Stimulated activated CD4-positive, alpha-beta T cell treated with anti-CD3 and anti-CD28 coated beads, Interleukin-1b, Interleukin-23, amount 100 ng/mL, for 4 hours (primary cell): ENCODE results near the gene NET1.
A peak's percentile ranks its signal among the peaks of the same experiment; 100 is the strongest.

Experiments
- DNase-seq, 2 donors: peaks; one replicate each; pipeline ENCODE4 v3.0.0-alpha.2; 2020; ENCODE audit warnings: low read depth in 2 of 2

The NET1 gene

GRCh38 chr10:5442065-5442989 lies 30.0 kb downstream of the NET1 start:
- peak in 1 of 2 donors; percentile 47 for DNase-seq

- DNase-seq, result no peak
Measured at GRCh38 chr10:5442990-5443370, 30.6 kb downstream of the NET1 start.

DNA sequence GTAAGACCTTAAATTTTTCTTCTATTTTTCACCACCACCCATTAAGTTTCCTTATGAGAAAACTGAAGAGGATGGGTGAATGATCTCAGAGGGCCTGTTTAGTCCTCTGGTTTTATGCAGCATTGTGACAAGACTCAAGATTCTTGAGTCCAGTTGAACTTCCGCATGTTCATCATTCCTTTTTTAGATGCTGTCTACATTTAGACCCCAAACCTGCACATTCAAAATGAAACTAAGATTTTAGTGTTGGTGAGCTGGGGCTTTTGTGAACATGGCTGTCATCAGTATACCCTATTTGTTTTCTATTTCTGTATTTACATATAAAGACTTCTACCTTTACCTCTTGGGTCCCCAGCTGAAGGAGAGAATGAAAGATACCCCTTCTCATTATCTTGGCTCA lies 31.1 kb downstream of the NET1 start:
- DNase-seq, result no peak

DNA sequence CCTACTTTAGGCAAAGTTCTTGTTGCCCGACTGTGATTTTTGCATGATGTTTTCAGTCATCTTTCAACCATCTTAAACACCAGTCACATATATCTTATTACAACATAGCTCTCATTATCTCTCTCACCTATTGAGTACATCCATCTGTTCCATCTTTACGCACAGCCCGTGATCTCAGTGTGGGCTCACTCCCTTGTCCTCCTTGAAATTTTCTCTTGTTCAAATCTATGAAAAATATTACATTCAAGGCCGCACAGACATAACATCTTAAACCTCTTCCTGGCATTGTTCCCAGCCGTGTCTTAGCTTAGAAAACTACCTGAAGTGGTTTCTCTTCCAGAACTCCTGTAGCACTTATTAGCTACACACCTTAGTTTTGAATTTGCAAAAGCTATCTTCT lies 32.6 kb downstream of the NET1 start:
- DNase-seq, result no peak

DNA sequence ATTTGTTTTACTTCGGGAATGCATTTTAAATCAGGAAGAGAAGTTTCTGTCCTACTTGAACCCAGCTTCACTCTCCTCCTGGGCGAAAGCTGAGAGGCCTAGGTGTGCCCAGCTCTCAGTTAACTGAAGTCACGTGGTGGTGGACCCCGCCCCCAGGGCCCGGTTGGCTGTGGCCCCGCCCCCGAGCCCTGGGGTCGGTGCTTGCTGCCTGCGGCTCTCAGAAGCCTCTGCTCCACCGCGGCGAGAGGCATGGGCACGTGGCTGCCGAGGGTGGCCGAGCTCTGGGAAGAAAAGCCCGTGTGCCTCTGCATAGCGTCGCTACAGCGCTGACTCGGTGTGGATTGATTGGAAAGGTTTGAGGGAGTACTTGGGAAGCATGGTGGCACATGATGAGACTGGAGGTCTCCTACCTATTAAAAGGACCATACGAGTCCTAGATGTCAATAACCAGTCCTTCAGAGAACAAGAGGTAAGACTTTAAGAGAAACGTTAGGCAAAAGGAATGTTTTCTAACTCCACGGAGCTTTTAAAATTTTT lies 34.1 kb downstream of the NET1 start:
- DNase-seq, result peak; percentile 72 to 76

DNA sequence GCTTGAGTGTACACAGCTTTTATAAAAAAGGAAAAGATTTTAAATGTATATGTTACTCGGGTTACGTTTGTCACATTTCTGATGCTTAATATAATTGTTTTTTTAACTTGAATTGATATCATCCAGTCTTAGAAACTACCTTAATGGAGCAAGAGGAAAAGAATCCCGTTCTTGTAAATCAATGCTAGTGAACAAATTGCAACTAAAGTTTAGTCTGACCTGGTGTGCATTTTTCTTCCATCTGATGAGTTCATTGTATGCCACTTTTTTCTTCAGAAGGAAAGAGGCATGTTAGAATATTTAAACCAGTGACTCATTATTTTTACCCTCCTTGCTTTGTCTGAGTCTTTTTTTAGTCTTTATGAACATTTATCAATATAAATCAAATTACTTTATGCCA lies 34.7 kb downstream of the NET1 start:
- no peak for DNase-seq

- no peak for DNase-seq
Measured at GRCh38 chr10:5447611-5448071, 35.3 kb downstream of the NET1 start.

- DNase-seq, result no peak
Measured at GRCh38 chr10:5448333-5449001, 36.1 kb downstream of the NET1 start.

- DNase-seq, result no peak
Measured at GRCh38 chr10:5449227-5449626, 36.9 kb downstream of the NET1 start.

DNA sequence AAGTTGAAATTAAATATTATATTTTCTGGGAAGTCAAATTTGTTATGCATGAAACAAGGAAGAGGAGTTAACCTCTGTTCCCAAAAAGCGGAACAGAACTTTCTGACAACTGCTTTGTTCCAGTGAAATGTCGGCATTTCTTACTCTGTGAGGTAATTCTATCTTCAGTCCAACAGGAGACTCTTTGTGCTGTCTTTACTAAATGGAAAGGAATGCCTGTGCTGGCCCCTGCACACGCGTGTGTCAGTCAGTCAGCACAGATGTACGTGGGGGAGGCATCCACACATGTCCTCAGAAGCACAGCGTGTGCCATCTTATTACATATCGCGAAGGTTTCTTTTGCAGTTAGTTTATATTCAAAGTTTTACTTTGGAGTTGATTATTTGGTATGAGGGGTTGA lies 37.5 kb downstream of the NET1 start:
- no peak for DNase-seq

DNA sequence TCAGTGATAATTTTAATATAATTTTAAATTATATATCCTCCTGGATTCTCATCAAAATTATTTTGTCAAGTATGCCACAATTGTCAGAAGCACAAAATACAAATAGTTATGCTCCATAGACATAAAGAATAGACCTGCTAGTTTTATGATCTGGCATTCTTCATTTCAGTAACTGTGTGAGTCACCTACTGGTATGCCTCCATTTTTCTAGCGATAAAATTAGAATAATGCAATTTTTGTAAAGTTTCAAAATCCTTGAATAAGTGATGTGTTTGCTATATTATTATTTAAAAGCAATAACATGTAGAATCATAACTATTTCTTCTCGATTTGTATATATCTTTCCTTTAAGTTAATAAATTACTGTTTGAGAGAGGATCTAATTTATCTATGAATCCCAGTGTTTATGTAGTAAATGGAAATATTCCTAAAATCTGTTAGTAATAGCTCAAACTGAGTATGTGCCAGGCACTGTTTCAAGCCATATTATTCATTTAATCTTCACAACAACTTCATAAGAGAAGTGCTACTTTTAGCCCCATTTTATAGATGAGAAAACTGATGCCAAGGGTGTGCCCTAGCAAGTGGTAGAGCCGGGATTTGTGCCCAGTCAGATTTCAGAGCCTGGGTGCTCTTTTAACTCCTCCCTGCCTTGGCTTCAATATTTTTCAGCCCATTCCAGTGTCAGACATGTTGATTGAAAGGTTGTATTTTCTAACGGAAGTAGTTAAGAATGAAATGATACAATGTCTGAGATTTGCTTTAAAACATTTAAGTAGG lies 38.4 kb downstream of the NET1 start:
- DNase-seq, result no peak

DNA sequence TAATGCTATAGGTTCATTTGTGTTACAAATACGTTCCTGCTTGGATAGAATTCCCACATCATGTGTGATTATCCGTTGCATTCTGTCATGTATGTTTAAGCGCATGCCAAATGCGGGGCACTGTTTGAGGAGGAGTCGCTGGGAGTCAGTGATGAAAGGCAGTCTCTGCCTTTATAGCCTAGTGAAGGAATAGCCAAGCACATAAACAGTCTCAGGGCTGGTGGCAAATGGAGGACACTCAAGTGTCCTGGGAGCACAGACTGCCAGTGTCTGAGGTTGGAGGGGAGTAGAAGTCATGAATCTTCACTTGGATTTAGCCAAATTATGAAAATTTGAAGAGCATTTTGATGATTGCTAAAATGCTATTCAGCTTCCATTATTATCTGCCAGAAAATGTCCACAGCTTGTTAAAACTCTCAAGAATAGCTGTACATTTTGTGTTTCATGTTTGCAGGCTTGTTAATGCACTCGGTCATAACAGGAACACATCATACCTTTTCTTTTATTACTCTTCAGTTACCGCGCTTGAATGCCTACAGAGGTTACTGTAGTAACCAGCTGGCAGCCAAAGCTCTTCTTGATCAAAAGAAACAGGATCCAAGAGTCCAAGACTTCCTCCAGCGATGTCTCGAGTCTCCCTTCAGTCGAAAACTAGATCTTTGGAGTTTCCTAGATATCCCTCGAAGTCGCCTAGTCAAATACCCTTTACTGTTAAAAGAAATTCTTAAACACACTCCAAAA lies 41.6 kb downstream of the NET1 start:
- no peak for DNase-seq

DNA sequence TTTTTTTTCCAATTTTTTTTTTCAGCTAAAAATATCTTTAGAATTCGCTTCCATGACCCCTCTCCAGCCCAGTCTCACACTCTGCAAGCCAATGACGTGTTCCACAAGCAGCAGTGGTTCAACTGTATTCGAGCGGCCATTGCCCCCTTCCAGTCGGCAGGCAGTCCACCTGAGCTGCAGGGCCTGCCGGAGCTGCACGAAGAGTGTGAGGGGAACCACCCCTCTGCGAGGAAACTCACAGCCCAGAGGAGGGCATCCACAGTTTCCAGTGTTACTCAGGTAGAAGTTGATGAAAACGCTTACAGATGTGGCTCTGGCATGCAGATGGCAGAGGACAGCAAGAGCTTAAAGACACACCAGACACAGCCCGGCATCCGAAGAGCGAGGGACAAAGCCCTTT lies 44.2 kb downstream of the NET1 start:
- DNase-seq, result no peak

GRCh38 chr10:5457741-5458140 lies 45.4 kb downstream of the NET1 start:
- no peak for DNase-seq

DNA sequence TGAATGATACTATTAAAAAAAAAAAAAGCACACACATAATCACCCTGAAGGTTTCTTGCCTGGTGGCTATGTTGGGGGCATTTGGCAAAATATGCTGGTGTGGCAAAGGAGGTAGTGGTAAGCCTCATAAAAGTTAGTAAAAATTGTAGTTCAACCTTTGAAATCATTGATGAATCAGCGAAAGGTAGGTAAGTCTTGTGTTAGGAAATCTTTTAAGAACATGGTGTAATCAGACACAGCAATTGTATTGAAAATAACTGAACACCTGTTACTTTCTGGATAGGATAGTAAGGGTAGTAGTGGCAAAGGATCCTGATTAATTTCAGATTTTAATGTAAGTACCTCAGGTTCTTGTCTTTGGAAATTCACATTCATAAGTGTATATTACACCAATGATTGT lies 46.1 kb downstream of the NET1 start:
- no peak for DNase-seq

GRCh38 chr10:5458949-5459747 lies 46.8 kb downstream of the NET1 start:
- DNase-seq, result no peak

DNA sequence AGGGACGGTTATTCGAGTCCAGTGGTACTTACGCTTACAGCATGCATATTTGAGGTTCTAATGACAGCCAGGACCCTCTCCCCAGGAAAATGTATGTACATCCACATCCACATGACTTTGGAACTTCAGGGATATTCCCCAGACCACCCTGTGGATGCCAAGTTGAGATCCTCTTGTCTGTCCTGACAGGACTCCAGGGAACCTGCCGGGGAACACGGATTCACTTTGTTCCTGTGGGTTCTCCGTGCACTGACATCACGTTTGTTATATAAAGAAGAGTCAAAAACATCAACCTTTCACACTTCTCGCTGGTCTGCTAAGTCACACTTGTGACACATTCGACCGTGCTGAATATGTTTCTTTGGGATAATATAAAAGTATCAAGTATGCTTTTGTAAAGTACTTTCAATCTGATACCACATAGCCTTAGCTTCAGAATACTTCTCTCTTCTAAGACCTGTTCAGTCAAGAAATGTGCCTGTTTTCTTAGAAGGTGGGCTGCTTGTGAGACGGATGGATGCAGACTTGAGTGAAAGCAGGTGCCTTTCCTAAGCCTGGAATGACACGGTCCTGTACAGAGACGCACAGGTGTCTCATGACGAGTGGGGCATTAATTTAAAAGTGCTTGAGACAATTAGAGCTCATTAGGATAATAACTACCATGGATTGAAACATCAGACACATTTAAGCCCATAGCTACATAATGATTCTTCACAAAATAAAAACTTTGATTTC lies 48.3 kb downstream of the NET1 start:
- no peak for DNase-seq

- no peak for DNase-seq
Measured at GRCh38 chr10:5461203-5461588, 48.8 kb downstream of the NET1 start.

DNA sequence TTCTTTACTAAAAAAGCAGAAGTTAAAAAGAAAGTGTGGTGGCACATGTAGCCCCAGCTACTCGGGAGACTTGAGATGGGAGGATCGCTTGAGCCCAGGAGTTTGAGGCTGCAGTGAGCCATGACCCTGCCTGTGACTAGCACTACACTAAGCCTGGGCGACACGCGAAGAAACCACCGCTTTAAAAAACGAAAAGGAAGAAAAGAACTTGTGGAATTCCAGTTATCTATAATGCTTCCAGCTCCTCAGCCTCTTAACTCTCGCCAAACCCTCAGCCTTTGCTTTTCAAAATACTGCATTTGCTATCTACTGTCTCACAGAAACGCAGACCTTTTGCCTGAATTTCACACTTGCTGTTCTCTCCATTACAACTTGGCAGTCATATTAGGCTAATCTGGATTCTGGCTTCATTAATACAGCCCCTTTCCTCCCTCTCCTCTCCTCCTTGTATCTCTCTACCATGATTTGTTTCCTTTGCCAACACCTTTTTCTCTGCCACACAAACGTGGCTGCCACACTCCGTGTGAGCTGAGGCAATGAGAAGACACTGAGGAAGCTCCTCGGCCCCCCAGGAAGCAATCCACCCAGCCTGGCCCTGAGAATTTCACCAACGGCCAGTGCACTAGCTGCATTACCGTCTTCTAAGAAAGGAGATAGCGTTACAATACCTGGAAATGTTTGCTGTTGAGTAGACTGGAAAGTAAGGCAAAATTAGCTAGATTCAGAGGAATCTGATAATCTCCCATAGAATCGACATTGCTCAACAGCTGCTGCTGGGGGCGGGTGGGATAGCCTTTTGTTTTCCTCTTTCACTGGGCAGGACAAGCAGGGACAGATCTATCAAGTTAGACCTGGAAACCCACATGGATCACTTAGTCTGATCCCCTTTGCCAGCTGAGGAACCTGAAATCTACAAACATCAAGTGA lies 49.8 kb downstream of the NET1 start:
- no peak for DNase-seq
